Astrocyte (in vitro differentiated cells and primary cell): Measurements from ENCODE around the gene ABCC1.

Source experiments
- EZH2 ChIP-seq: IDR thresholded peaks from 2 replicates; pipeline ENCODE4 v1.6.1; 2012; ENCODE audit warnings: mild to moderate bottlenecking, low read length, inconsistent platforms; ENCODE audit not compliant: insufficient read depth
- TF ChIP-seq, protein P1 (sequence below): IDR thresholded peaks from 2 replicates; pipeline ENCODE4 v1.5.1; 2011; ENCODE audit warnings: low read depth, mild to moderate bottlenecking, inconsistent platforms, low read length, moderate library complexity; ENCODE audit not compliant: insufficient read depth

DNA sequence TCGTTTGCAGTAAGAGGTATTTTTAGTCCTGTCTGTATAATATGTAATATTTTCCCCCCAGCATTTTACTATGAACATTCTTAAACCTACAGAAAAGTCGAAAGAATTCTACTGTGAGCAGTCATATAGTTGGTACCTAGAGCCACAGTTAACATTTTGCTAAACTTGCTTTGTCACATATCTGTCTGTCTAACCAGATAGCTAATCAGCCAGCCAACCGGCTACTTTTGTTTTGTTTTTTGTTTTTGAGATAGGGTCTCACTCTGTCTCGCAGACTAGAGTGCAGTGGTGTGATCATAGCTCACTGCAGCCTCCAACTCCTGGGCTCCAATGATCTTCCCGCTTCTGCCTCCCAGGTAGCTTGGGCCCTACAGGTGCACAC lies 73.3 kb downstream of the ABCC1 start:
- TF ChIP-seq, protein P1, sequence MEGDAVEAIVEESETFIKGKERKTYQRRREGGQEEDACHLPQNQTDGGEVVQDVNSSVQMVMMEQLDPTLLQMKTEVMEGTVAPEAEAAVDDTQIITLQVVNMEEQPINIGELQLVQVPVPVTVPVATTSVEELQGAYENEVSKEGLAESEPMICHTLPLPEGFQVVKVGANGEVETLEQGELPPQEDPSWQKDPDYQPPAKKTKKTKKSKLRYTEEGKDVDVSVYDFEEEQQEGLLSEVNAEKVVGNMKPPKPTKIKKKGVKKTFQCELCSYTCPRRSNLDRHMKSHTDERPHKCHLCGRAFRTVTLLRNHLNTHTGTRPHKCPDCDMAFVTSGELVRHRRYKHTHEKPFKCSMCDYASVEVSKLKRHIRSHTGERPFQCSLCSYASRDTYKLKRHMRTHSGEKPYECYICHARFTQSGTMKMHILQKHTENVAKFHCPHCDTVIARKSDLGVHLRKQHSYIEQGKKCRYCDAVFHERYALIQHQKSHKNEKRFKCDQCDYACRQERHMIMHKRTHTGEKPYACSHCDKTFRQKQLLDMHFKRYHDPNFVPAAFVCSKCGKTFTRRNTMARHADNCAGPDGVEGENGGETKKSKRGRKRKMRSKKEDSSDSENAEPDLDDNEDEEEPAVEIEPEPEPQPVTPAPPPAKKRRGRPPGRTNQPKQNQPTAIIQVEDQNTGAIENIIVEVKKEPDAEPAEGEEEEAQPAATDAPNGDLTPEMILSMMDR = no peak
- no peak for TF ChIP-seq EZH2
